ENCODE measurements around the gene NTRK1.

The NTRK1 gene

DNA sequence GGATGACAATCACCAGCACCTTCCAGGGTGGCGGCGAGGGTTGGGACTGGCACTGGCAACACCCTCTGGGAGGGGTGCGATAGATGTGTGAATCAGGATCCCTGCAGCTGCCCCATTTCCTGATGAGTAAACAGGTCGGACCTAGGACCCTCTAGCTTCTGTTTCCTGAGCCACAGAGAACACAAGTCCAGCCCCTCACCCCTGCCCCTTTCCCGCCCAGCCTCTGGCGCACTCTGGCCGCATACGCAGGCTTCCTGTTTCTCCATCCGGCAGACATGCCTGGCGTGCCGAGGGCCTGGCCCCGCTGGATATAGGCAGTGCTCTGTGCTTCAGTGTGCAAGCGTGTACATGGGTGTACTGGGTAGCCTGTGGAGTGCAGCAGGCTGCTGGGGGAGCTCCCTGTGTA is 37.5 kb downstream of the NTRK1 start:
- no peak for DNase-seq (ENCODE audit: low read depth)

DNA sequence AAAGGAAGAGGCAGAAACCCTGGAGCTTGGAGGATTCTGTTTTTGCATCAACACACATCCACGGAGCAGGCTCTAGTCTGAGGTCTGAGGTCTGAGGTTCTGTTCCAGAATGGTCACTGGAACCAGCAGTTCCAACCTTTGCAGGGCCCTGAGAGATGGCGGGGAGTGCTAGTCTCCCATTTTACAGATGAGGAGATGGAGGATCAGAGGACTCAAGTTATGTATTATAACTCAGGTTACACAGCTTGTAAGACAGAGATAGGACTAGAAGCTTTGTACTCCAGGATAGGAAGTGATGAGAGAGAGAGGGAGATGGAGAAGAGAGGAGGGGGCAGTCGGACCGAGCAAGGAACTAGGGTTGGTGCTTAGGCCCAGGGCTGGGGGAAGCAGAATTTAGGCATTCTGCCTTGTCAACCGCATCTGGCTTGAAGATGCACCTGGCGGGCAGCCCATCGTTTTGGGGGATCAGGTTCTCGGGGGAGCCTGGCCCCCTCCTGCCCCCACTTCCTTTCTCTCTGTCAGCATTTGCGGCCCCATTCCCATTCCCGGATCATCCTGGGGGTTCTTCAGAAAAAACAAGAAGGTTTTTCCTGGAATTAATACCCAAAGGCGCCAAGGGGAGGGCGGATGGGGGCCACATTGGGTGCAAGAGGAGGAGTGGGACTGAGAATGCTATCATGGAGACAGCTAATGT is 38.5 kb downstream of the NTRK1 start:
- DNase-seq (ENCODE audit: low read depth) = no peak

DNA sequence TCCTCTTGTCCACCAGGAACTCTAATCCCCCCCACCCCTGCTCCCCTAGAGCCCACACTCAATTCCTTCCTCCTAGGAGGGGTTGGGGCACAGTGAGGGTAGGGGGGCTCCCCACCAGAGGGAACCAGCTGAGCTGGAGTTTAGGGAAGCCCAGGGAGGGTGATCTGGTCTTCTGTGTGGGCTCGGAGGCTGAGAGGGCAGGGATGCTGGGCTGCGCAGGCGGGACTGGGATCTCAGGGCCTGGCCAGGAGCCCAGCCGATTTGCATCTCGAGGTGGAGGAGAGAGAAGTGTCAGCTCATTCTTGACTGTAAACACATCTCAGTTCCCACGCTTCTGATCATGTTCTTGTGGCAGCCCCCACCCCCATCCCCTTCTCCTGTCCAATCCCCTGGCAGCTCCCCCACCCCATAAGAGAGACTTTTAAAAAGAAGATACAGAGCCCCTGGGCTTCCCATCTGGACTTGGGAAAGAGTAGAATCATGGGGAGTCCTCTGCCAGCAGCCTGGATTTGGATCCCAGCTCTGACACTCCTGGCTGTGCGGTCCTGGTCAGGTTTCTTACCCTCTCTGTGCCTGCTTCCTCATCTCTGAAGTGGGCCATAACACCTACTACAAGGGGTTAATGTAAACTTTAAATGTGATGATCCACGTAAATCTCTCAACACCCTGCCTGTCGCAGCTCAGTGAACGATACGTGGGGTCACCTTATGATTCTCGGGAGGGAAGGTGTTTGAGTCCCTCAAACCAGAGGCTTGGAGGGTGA is 39.5 kb downstream of the NTRK1 start:
- no peak for DNase-seq (ENCODE audit: low read depth)

- DNase-seq (ENCODE audit: low read depth) = no peak
Measured at GRCh38 chr1:156900896-156901589, 40.4 kb downstream of the NTRK1 start.

GRCh38 chr1:156901590-156901900 is 40.9 kb downstream of the NTRK1 start:
- DNase-seq (ENCODE audit: low read depth) = no peak

GRCh38 chr1:156901966-156902915 is 41.6 kb downstream of the NTRK1 start:
- DNase-seq (ENCODE audit: low read depth) = no peak

GRCh38 chr1:156903328-156904091 is 42.8 kb downstream of the NTRK1 start:
- DNase-seq (ENCODE audit: low read depth) = no peak

DNA sequence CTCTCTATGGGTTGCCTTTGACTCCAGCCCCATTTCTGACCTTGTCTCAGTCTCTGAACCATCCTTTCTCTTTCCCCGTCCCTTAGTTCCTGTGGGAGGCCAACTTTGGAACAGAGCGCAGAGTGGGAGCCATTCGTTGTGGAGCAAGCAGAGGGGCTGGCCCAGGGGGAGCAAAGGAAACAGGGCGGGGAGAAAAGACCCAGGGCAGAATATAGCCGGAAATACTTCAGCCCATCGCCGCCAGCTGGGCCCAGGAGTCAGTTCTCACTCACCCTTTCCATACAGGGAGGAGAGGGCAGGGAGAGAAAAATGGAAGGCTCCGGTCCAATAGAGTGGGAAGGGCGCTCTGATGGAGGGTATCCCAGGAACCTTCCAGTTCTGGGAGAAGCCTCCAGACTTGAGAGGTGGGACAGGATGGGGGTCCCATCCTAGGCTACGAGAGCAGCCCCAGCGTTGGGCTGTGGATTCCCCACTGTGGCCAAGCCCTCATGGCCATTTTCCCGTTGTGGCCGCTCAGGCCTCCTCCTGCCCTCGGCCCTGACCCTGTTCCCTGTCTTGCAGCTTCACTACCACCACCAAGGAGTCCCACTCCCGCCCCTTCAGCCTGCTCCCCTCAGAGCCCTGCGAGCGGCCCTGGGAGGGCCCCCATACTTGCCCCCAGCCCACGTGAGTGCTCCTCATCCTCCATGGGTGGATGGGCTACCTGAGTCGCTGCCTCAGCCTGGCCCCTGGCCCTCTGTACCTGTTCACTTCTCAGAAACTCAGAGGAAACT is 43.7 kb downstream of the NTRK1 start:
- no peak for DNase-seq (ENCODE audit: low read depth)

GRCh38 chr1:156905176-156905575 is 44.5 kb downstream of the NTRK1 start:
- DNase-seq (ENCODE audit: low read depth) = no peak

- DNase-seq (ENCODE audit: low read depth) = no peak
Measured at GRCh38 chr1:156905651-156906050, 45.0 kb downstream of the NTRK1 start.

GRCh38 chr1:156906206-156906906 is 45.7 kb downstream of the NTRK1 start:
- no peak for DNase-seq (ENCODE audit: low read depth)

DNA sequence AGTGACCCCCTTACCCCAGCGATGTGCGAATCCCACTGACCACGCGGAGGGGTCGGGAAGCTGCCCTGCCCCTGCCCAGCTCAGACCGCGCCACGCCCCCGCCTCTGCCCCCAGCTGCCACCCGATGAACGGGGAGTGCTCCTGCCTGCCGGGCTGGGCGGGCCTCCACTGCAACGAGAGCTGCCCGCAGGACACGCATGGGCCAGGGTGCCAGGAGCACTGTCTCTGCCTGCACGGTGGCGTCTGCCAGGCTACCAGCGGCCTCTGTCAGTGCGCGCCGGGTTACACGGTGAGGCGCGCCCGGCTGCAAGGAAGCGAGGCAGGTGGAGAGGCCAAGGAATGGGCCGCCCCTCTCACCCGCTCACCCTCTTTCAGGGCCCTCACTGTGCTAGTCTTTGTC is 47.9 kb downstream of the NTRK1 start:
- no peak for DNase-seq (ENCODE audit: low read depth)

DNA sequence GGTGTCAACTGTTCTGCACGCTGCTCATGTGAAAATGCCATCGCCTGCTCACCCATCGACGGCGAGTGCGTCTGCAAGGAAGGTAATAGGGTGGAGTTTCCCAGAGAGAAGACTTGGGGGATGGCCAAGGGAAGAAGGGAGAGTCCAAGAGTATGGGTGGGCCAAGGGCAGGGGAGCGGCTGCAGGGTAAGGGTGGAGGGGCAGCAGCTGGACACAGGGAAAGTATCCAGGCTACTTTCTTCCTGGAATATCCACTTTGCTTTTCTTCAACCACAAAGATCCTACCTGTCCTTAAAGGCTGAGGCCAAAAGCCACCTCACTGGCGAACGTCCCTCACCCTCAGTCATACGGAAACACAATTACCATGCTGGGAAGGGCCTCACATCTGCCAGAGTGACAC is 48.3 kb downstream of the NTRK1 start:
- DNase-seq (ENCODE audit: low read depth) = no peak

DNA sequence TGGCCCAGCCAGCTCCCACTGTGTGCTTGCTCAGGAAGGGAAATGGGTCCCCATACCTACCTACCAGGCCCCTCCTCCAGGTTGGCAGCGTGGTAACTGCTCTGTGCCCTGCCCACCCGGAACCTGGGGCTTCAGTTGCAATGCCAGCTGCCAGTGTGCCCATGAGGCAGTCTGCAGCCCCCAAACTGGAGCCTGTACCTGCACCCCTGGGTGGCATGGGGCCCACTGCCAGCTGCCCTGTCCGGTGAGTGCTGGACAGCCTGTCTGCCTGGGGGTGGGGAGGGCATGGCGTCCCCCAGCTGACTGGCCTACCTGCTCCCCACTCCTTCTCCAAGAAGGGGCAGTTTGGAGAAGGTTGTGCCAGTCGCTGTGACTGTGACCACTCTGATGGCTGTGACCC is 49.0 kb downstream of the NTRK1 start:
- DNase-seq (ENCODE audit: low read depth) = no peak

DNA sequence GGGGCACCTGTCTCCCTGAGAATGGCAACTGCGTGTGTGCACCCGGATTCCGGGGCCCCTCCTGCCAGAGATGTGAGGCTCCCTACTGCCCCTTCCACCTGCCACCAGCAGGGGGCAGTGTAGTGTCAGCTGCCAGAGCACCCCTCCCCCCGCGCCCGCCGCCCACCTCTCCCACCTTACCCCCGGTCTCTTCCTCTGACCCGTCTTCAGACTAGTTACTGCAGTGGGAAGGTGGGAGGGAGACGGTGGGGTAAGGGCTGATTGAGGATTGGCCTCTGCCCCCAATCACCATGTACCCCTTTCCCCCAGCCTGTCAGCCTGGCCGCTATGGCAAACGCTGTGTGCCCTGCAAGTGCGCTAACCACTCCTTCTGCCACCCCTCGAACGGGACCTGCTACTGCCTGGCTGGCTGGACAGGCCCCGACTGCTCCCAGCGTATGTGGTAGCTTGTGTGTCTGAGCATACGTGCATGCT is 49.7 kb downstream of the NTRK1 start:
- no peak for DNase-seq (ENCODE audit: low read depth)

DNA sequence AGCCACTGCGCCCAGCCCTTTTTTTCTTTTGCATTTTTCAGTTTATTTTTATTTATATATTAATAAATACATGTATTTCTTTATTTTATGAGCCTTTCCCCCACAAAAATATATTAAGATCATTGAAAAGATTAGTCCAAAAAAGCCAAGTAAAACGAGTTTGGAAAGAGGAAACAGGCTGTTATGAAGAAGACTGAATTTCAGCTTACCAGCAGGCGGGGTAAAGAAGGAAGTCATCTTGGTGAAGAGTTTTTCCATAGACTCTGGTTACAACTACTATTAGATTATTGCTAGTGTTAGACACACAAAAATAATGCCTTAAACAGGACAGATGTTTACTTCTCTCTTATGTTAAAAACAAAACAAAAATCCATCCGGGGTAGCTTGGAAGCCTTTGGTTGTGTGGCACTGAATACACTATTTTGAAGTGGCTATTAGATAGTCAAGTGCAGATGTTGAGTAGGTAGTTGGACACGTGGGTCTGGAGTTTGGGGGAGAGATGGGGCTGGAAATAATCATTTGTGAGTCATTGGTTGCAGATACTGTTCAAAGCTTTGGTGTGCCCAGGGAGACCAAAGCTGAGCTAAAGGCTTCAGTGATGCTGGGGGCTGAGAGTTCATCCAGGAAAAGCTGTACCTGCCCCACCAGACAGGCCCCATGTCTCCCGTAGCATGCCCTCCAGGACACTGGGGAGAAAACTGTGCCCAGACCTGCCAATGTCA is 51.1 kb downstream of the NTRK1 start:
- no peak for DNase-seq (ENCODE audit: low read depth)

GRCh38 chr1:156912310-156912709 is 51.6 kb downstream of the NTRK1 start:
- no peak for DNase-seq (ENCODE audit: low read depth)

DNA sequence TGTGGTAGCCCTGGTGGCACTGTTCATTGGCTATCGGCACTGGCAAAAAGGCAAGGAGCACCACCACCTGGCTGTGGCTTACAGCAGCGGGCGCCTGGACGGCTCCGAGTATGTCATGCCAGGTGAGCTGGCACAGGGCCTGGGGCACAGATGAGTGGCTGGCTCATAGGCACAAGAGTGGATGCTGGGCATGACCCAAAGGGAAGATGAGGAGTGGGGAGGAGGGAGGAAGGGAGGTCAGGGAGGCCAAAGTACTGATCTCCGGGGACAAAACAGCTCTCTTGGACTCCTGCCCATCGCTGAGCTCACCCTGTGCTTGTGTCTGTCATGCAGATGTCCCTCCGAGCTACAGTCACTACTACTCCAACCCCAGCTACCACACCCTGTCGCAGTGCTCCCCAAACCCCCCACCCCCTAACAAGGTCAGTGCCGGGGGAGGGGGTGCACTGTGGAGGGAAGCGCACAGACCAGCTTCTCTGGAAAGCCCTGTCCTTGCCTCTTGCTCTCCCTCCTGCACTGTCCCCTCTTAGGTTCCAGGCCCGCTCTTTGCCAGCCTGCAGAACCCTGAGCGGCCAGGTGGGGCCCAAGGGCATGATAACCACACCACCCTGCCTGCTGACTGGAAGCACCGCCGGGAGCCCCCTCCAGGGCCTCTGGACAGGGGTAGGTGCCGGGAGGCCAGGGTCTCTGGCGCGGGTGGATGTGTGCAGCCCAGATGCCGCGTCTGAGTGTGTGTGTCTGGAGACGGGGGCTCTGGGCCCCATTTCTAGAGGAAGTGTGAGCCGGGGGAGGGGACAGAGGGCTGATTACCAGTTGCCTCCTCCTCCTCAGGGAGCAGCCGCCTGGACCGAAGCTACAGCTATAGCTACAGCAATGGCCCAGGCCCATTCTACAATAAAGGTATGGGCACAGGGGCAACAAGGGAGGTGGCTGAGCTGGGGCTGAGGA is 52.5 kb downstream of the NTRK1 start:
- no peak for DNase-seq (ENCODE audit: low read depth)
